B cell (primary cell): ENCODE measurements around the gene GPN1. TPM values are rescaled to one million over a fixed set of nuclear protein-coding genes. Genes with fewer than 3 reads are reported as not detected.

Experiments used
- ATAC-seq: fragments of 200-7000 bp; cut with Tn5 transposase; one replicate; pipeline ENCODE4 v1.10.0; 2021; ENCODE audit warnings: low read depth, mild to moderate bottlenecking, moderate number of reproducible peaks, moderate library complexity
- CTCF ChIA-PET: fragments of 350-600 bp; sonication (Branson Sonifier 250); formaldehyde crosslinking; loops from one replicate; lab custom pipeline; 2021; ENCODE audit warnings: antibody characterized with exemption, inconsistent platforms; lab: Charles Lee
- POLR2A ChIA-PET: fragments of 350-600 bp; sonication (Branson Sonifier 250); formaldehyde crosslinking; loops from one replicate; lab custom pipeline; 2021; ENCODE audit warnings: antibody characterized with exemption; lab: Charles Lee
- DNase-seq: peaks from one replicate; pipeline ENCODE4 v3.0.0; 2013
- H2AFZ ChIP-seq: 2 replicates; pipeline ENCODE4 v1.6.1; 2012; ENCODE audit warnings: mild to moderate bottlenecking, low read depth, low read length; ENCODE audit not compliant: insufficient read depth, poor library complexity, severe bottlenecking
- H3K27ac ChIP-seq, 2 donors: 1 replicate in 1 of 2; 2 replicates in 1 of 2; pipeline ENCODE4 v1.5.1; 2012 to 2013; ENCODE audit warnings: low read length in 2 of 2, mild to moderate bottlenecking in 2 of 2, moderate library complexity in 1 of 2
- H3K27me3 ChIP-seq, 4 experiments: fragments of 200-600 bp in 1 of 4; sonication (generic) in 1 of 4; replicated peaks in 1 of 4; 1 replicate in 2 of 4; 2 replicates in 2 of 4; pipeline versions ENCODE4 v1.6.1 to v1.7.0; 2013 to 2016; ENCODE audit warnings: low read length in 3 of 4, mild to moderate bottlenecking in 2 of 4, mixed read lengths in 1 of 4, moderate library complexity in 1 of 4; ENCODE audit not compliant: insufficient read depth in 4 of 4, control insufficient read depth in 3 of 4; ENCODE audit errors: control extremely low read depth in 1 of 4
- H3K36me3 ChIP-seq, 2 experiments: replicated peaks in 1 of 2; 1 replicate in 1 of 2; 2 replicates in 1 of 2; pipeline versions ENCODE4 v1.6.1 to v1.7.1; 2013; ENCODE audit warnings: low read length in 1 of 2; ENCODE audit not compliant: insufficient read depth in 2 of 2, control insufficient read depth in 1 of 2; ENCODE audit errors: control extremely low read depth in 1 of 2, extremely low read depth in 1 of 2
- H3K4me1 ChIP-seq, 2 donors: fragments of 200-600 bp in 1 of 2; sonication (generic) in 1 of 2; 1 replicate in 1 of 2; 2 replicates in 1 of 2; pipeline versions ENCODE4 v1.5.1 to v1.6.1; 2013 to 2017; ENCODE audit warnings: low read length in 2 of 2; ENCODE audit not compliant: control insufficient read depth in 2 of 2, insufficient read depth in 2 of 2
- H3K4me2 ChIP-seq: replicated peaks from 2 replicates; pipeline ENCODE3; 2012; ENCODE audit warnings: mild to moderate bottlenecking, low read depth, low read length; ENCODE audit not compliant: poor library complexity, severe bottlenecking
- H3K4me3 ChIP-seq, 5 experiments: fragments of 200-600 bp in 1 of 5; sonication (generic) in 1 of 5; 1 replicate in 3 of 5; 2 replicates in 2 of 5; pipeline versions ENCODE4 v1.5.1 to v1.7.0; 2011 to 2016; ENCODE audit warnings: low read length in 4 of 5, mild to moderate bottlenecking in 4 of 5, low read depth in 2 of 5, control low read depth in 1 of 5, moderate library complexity in 1 of 5; ENCODE audit not compliant: insufficient read depth in 1 of 5; ENCODE audit errors: control extremely low read depth in 1 of 5, extremely low read depth in 1 of 5
- H3K79me2 ChIP-seq: fragments of 200-600 bp; sonication (generic); one replicate; pipeline ENCODE4 v1.6.0; 2016; ENCODE audit warnings: low read length; ENCODE audit not compliant: control insufficient read depth, insufficient read depth
- H3K9ac ChIP-seq: fragments of 200-600 bp; sonication (generic); 2 replicates; pipeline ENCODE4 v1.6.1; 2017; ENCODE audit warnings: mild to moderate bottlenecking, low read length, moderate library complexity
- H3K9me3 ChIP-seq, 3 donors: one replicate each; pipeline versions ENCODE4 v1.6.1 to v1.7.1; 2013; ENCODE audit warnings: low read length in 2 of 3; ENCODE audit not compliant: control insufficient read depth in 2 of 3, insufficient read depth in 1 of 3; ENCODE audit errors: control extremely low read depth in 1 of 3
- H4K20me1 ChIP-seq: 2 replicates; pipeline ENCODE4 v1.6.0; 2012; ENCODE audit warnings: mild to moderate bottlenecking, low read length; ENCODE audit not compliant: insufficient read depth, control insufficient read depth, poor library complexity, severe bottlenecking
- H3K27ac Mint-ChIP-seq: one replicate; pipeline ENCODE4 v1.8.0; 2021; ENCODE audit warnings: mixed read lengths
- H3K27me3 Mint-ChIP-seq: one replicate; pipeline ENCODE4 v1.8.0; 2021; ENCODE audit warnings: mixed read lengths
- H3K4me1 Mint-ChIP-seq: one replicate; pipeline ENCODE4 v1.8.0; 2021; ENCODE audit warnings: mixed read lengths
- H3K4me3 Mint-ChIP-seq: one replicate; pipeline ENCODE4 v1.8.0; 2021; ENCODE audit warnings: mixed read lengths
- H3K9me3 Mint-ChIP-seq: one replicate; pipeline ENCODE4 v1.8.0; 2022; ENCODE audit warnings: mixed read lengths; ENCODE audit not compliant: insufficient read depth
- EZH2 ChIP-seq: IDR thresholded peaks from 2 replicates; pipeline ENCODE4 v1.6.1; 2012; ENCODE audit warnings: borderline replicate concordance, low read depth, mild to moderate bottlenecking, moderate library complexity, low read length; ENCODE audit not compliant: insufficient read depth, poor library complexity, severe bottlenecking
- WGBS: methylation state at CpG from one replicate; pipeline ENCODE4 v1.1.5; 2013; ENCODE audit warnings: missing lambda C conversion rate; ENCODE audit not compliant: insufficient coverage; 5-methylcytosine and 5-hydroxymethylcytosine counted together
- intact Hi-C: fragments of 100-400 bp; cut with micrococcal nuclease; formaldehyde crosslinking; loops from one replicate; pipeline ENCODE4 v1.10.0; 2022
- polyA plus RNA-seq: library from polyadenylated mRNA; depleted of rRNA; stranded (reverse); fragments of >200 nt; gene quantifications from 2 replicates; pipeline ENCODE4 v1.2.3, GENCODE V29; 2012
- total RNA-seq, 2 donors: library from RNA; stranded (reverse); fragments of 120-200 nt in 1 of 2; gene quantifications; 1 replicate in 1 of 2; 2 replicates in 1 of 2; pipeline versions ENCODE4 v1.2.3 to v1.2.4, GENCODE V29; 2013 to 2022
- TF ChIP-seq, protein P1 (sequence below): fragments of 200-600 bp; IDR thresholded peaks from one replicate; pipeline ENCODE4 v1.8.0; 2022; ENCODE audit warnings: antibody characterized with exemption, mild to moderate bottlenecking

GPN1 gene
- total and polyA plus RNA-seq, 2 donors (not counting 1 experiment from before 2014, with no cell fraction given) = 17.5 to 26.0 TPM

GRCh38 chr2:27606611-27607010, 22.2 kb upstream of the GPN1 start:
- intact Hi-C loops = no loop called here
- 94% methylated on average over 2 of the region's 2 CpGs for WGBS
- no peak for TF ChIP-seq EZH2
- TF ChIP-seq, protein P1, sequence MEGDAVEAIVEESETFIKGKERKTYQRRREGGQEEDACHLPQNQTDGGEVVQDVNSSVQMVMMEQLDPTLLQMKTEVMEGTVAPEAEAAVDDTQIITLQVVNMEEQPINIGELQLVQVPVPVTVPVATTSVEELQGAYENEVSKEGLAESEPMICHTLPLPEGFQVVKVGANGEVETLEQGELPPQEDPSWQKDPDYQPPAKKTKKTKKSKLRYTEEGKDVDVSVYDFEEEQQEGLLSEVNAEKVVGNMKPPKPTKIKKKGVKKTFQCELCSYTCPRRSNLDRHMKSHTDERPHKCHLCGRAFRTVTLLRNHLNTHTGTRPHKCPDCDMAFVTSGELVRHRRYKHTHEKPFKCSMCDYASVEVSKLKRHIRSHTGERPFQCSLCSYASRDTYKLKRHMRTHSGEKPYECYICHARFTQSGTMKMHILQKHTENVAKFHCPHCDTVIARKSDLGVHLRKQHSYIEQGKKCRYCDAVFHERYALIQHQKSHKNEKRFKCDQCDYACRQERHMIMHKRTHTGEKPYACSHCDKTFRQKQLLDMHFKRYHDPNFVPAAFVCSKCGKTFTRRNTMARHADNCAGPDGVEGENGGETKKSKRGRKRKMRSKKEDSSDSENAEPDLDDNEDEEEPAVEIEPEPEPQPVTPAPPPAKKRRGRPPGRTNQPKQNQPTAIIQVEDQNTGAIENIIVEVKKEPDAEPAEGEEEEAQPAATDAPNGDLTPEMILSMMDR = no peak
- no peaks in the 10 kb centered on the region for H3K9me3 Mint-ChIP-seq
- H3K4me2 ChIP-seq = no peak overlapping the region
- H3K27me3 ChIP-seq = no peaks in the 10 kb centered on the region
- no peak overlapping the region for H3K4me3 ChIP-seq
- no peak overlapping the region for H3K27ac ChIP-seq
- CTCF ChIA-PET = no interaction called here
- H3K27me3 Mint-ChIP-seq = no peaks in the 10 kb centered on the region
- H2AFZ ChIP-seq = no peak overlapping the region
- ATAC-seq (no peak), DNase-seq (no peak)
- no peak overlapping the region for H3K4me3 Mint-ChIP-seq
- H3K9me3 ChIP-seq = no peaks in the 10 kb centered on the region
- H3K9ac ChIP-seq = no peak overlapping the region
- no peaks in the 10 kb centered on the region for H3K4me1 Mint-ChIP-seq
- POLR2A ChIA-PET = no interaction called here
- peaks cover 26% of the 10 kb centered on the region for H3K79me2 ChIP-seq
- no peaks in the 10 kb centered on the region for H3K4me1 ChIP-seq
- peaks cover 10 to 66% of the 10 kb centered on the region in 2 experiments for H3K36me3 ChIP-seq
- H3K27ac Mint-ChIP-seq = no peak overlapping the region
- peaks cover 11% of the 10 kb centered on the region for H4K20me1 ChIP-seq

DNA sequence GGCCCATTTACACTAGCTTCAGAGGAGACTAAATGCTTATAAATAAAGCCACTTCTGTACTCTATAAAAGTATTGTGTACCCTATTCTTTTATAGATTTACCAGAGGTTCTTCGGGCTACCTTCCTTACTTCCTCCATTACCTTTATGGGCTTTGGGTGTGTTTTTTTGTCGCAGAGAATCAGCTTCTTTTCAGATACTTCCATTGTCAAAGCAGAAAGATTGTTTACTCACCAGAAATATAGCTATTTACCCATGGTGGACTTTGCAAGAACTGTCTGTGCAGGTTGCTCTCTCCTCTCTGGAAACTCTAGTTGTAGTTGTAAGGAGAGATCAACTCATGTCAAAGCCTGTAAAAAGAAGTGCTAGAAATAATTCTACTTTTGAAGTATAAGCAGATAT, 14.9 kb upstream of the GPN1 start:
- Histone ChIP-seq H3K4me3 (no peak overlapping the region), H2AFZ (no peak overlapping the region), H3K79me2 (peaks cover 3% of the 10 kb centered on the region), H3K36me3 (peaks cover 11 to 48% of the 10 kb centered on the region in 2 experiments), H4K20me1 (no peaks in the 10 kb centered on the region), H3K4me1 (no peaks in the 10 kb centered on the region), H3K9me3 (no peaks in the 10 kb centered on the region), H3K27me3 (no peaks in the 10 kb centered on the region), H3K27ac (no peak overlapping the region), H3K4me2 (no peak overlapping the region), H3K9ac (no peak overlapping the region)
- Mint-ChIP-seq H3K9me3 (no peaks in the 10 kb centered on the region), H3K4me1 (no peaks in the 10 kb centered on the region), H3K27me3 (no peaks in the 10 kb centered on the region), H3K27ac (no peak overlapping the region), H3K4me3 (no peak overlapping the region)
- no peak for ATAC-seq
- no peak for DNase-seq
- POLR2A ChIA-PET = no interaction called here
- no CpG with 5 or more reads among the region's 2 CpGs for WGBS
- TF ChIP-seq, protein P1 = no peak
- TF ChIP-seq EZH2 = no peak
- CTCF ChIA-PET = no interaction called here
- intact Hi-C loops = no loop called here
